GM19025 (cell line): Measurements from ENCODE around the gene CCDC92.

ENCODE experiments used
- ATAC-seq: cut with Tn5 transposase; IDR thresholded peaks from one replicate; pipeline ENCODE4 v1.9.1; 2021; ENCODE audit warnings: mild to moderate bottlenecking, low read depth, moderate library complexity; ENCODE audit not compliant: unreplicated experiment

CCDC92 gene

DNA sequence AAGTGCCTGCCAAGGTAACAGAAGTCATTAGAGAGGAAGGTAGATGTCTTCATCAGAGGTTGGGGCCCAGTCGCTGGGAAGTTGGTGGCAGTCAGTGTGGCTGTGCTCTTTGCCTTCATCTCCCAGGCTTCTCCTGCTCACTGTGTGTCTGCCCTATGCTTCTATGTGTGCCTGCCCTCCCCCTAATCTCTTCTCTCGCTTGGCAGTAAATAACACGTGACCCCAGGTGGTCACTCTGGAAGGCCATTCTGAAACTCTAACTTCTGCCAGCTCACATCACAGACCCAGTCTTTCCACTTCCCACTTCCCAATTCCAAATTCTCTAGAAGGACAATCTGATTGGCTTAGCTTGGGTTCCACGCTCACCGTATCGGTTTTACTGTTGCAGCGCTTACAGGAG, 9.6 kb upstream of the CCDC92 start:
- no peak for ATAC-seq

DNA sequence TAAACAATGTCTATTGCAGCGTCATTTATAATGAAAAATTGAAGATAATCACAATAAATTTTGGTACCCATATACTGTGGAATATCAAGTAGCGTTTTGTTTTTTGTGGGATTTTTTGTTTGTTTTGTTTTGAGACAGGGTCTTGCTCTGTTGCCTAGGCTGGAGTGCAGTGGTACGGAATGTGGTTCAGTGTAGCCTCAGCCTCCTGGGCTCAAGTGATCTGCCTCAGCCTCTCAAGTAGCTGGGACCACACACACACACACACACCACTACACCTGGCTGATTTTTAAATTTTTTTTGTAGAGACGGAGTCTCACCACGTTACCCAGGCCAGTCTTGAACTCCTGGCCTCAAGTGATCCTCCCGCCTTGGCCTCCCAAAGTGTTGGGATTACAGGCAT, 6.9 kb upstream of the CCDC92 start:
- ATAC-seq, result no peak

DNA sequence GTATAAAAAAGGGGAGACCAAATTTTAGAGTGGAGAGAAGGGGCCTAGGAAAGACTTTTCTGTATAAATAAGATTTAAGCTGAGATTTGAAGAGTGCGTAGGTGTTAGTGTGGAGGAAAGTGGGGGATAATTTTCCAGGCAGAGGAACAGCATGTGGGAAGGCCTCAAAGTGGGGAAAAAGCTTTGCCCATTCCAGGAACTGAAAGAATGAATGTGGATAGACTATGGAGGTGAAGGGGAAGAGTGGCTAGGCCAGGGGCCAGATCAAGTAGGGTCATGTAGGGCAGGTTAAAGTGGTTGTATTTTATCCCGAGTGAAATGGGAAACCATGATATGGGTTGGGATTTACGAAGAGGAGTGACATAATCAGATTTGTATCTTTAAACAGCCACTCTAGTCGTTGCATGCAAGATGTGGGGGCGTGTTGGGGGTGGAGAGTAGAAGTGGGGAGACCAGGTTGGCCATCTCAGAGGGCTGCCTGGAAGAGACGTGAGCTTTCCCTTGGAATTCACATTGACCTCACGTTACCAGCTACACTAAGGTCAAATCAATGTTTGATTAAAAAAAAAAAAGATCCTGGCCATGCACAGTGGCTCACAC, 3.7 kb upstream of the CCDC92 start:
- ATAC-seq, result no peak

DNA sequence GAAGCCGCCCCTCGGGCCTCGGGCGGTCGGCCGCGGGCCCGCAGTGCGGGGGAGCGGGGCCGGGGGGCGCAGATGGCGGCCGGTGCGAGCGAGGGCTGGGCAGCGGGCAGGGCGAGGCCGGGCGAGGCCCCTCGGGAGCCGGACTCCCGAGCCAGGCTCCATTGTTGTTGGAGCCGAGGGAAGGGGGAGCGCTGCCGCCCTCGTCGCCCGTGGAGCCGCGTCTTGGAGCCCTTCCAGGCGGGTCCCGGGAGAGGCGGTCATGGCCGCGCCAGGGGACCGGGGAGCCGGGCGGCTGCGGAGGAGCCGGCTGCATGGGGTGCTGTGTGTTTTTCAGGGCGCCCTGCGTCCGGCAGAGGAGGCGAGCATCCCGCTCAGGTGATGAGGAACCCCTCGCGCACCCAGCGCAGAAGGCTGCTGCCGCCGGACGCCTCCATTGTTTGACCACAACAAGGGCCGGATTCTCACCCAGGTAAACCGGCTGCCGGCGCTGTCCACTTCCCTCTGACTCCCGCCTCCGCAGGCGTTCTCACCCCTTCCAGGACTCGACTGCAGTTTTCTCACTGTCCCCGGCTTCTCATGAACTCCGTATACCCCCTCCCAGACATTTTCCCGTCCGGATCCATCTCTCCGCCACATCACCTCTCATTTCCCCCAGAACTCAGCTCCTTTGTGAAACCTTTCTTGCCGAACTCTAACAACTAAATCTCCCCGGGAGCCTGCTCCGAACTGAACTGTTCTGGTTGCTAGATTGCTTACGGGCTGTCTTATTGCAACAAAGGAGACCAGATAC, 1.1 kb upstream of the CCDC92 start:
- peak; percentile 2 for ATAC-seq

DNA sequence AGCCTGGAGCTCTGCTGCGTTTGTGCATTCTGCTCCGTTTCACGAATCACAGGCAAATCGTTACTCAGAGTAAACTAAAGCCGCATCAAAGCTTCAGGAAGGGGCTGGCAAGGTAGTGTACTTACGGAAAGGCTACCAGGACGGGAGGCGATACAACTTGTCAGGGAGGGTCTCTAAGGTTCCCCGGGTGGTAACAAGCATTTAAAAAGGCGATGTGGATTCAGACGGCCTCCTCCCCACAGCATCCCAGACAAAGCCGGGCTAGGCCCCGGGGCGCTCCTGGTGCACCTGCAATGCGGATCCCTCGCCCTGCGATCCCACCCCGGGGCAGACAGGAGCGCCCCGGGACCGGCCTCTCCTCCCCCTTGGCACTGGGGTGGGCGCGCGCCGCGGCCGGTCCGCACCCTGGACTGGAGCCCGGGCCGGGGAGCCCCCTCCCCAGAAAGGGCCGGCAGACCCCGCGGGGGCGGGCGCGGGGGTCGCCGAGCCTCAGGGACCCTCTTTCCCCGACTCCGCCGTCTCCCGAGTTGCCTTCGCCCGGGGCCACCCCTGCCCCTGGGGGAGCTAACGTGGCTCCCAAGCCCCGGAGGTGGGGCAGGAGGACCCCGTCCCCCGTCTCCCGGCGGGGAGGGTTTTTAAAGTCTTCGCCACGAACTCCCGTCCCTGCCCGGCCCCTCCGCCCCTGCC, 718 bp downstream of the CCDC92 start:
- no peak for ATAC-seq

DNA sequence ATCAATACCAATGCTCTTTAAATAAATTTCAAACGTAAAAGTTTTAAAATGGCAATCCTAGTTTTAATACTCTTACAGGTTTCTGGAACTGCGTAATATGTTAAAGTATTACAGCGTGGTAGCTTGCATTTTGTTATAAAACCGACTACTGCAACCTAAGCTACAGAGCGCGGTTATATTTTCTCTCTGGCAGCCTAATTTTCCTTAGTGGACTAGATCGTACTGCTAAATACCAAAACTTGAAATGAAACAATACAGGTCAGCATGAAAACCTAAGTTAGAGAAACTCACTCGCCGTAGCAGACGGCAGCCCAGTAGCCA, 1.2 kb downstream of the CCDC92 start:
- ATAC-seq, result no peak

DNA sequence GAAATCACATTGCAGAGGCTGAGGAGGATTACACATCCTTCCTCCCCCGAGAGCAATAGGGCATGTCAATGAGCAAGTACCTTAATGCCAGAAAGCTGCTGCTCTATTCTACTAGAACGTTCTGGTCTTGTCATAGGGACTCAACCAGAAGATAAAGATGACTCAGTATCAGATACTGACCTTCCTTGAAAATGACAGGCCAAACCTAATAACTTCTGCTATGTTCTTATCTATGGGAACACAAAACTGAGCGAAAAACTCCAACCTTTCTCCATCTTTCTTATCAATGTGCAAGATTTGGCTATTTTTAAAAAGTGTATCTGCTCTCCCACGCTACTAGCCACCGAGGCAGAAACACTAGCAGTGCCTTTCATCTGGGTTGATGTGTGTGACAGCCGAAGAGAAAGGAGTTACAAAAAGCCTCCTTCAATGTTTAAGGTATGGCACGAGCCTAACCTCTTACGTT, 5.5 kb downstream of the CCDC92 start:
- ATAC-seq, result no peak

DNA sequence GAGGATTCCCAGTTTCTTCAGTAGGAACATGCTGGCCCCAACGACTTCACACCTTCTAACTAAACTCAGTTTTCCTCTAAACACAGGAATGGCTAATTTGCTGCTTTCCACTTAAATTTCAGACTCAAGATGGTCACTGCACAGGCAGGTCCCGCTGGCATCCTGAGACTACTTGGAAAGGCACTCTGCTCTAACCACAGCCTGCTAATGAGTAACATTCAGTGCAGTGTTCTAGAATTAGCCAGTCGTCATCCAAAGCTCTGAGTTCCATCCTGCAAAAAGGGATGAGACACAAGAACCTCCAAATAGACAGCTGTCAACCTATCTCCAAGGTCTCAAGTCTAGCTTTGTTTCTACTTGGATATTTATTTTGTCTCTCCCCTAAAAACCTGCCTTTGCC, 6.0 kb downstream of the CCDC92 start:
- ATAC-seq, result no peak

DNA sequence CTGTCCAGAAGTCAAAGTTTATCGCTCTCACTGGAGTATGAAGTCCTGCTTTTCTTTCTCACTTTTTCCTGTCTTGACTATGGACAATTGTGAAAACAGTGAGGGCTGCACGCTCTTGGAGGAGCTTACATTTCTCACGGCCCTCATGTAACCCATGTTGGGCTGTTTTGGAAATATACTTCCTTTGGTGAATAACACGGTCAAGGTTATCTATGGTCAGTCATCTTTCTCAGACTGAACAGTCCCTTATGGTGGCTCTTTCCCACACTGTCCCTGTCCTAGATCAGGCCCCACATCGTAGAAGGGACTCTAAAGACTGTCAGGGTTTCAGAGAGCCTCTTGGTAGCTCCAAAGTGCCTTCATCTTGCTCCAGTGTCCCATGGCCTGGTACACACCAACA, 7.2 kb downstream of the CCDC92 start:
- no peak for ATAC-seq

DNA sequence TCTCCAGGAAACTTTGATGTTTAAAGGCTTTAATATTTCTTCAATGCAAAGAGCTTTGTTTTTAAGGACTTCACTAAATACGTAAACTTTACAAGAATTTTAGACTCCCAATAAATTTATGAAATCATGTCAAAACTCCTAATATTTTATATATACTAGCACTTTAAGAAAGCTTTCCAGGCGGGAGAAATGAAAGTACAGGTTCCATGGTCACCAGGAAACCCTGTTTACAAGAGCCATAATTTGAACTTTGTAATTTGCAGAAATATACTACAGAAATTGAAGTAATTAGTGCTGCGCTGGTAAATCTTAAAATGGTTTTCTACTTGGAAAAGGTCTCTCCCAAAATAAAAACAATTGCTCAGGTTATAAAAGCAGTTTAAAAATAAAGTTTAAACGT, 8.8 kb downstream of the CCDC92 start:
- no peak for ATAC-seq

DNA sequence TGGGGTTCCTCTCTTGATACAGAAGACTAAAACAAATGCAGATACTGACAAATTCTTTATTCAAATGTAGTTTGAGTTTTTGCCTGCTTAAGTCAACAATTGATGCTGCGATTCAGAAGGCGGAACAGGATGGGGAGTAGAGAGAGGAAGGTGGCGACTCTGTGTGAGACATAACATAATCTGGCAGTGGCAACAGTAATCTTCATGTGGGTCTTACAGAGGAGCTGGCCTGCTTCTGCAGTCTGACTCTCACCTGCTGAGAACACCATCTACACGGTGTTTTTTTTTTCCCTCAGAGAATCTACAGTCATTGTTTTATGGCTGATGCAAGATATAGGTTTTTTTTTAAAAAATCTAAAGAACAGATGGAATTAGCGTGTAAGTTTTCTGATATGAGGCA, 10.1 kb downstream of the CCDC92 start:
- no peak for ATAC-seq

DNA sequence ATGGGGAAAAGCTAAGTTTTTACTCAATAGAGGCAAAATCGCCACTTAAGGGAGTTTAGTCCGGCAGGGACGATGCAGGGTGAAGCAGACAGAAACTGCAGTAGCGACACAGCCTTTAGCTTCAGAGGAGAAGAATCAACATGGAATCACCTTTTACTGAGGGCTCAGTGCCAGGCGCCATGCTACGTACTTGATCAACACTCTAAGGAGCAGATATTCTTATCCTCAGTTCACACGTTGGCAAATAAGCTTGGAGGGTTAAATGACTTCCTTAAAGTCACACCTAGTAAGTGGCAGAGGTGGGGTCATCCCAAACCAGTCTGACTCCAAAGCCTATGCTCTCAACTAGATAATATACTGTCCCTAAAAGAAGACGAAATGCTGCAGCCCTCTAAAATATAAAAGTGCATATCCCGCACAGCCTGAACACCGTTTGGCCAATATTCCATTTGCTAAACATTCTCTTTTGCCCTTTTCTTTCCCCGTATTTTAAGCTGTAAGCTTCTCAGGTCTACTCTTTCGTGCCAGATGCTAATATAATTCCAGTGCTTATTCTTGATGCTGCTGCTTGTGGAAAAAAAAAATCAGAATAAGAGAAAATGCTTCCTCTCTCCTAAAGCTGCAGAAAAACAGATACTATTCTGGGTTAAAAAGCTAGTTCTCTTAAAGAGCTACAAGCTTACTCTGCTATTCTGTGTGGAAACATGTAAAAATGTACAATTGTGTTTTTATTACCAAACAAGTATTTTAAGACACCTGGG, 10.9 kb downstream of the CCDC92 start:
- ATAC-seq, result no peak

DNA sequence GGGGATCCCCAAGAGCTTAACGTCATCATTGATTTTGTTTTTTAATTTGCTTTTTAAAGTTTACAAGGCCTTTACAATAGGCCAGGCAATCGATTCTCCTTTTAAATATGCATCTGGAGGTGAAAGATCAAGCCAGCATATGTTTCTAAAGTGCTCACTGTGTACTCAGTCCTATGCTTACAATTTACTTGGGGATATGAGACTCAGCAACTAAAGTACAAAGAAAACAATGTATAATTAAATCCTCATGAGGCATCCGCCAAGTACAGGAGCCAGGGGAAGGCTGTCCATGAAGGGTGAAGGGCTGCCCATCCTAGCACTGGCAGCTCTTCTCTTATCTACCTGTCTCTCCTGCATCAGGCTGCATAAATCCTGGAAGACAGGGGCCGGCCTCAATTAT, 11.8 kb downstream of the CCDC92 start:
- ATAC-seq, result no peak

DNA sequence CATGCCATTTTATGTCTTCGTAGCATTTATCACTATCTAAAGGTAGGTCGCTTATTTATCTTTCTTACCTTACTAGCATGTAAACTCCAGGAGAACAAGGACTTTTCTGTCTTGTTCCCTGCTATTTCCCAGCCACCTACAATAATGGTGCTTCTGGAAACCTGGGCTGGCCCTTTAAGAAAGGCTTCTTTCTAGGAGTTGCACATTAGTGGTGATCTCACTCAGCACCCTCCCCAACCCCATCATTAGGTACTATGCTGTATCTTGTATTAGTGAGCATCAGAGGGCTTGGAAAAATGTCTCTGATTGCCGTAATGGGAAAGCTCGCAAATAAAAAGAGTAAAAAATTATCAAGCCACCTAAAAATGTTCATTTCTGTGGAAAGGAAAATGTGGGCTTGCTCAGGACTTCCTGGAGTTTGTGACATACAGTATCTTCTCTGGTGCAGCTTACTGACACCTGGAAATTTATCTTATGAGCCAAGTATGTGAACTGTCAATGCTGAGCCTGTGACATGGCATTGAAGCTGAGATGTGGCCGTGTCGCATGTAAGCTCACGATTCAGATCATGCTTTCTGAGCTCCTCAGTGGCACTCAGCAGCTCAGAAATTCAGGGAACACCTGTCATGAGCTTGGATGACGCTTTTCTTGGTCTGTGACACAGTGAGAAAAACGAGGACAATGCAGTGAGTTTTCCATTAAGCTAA, 12.4 kb downstream of the CCDC92 start:
- ATAC-seq, result no peak

DNA sequence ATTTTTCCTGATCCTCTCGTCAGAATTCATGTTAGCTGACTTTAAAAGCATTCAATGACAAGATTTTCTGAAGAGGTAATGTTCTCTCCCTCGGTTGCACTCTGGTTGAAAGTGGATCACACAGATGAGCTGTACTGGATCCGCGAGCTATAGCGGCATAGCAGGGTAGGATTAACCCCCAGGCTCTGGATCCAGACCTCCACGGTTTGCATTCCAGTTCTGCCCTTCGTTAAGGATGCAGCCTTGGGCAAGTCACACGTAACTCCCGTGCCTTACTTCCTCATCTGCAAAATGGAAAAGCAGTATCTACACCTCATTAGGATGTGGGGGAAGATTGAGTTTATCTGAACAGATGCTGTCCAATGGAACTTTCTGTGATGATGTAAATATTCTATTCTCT, 13.8 kb downstream of the CCDC92 start:
- no peak for ATAC-seq

DNA sequence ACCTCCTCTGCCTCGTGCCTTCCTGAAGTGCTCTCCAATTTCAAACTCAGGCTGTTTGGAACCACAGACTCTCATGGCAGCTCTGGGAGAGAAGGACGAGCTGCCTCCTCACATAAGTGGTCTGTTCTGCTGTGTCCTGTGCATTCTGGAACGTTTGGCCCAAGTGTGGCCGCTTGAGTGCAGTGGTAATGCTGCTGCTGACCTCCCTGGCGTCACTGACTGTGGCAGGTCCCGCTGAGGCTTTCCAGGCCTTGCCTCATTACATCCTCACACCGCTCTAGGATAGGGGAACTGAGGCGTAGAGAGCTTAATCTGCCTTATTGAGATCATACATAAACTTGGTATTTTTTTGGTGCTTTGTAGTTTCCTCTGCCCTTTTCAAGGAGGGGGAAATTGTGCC, 14.2 kb downstream of the CCDC92 start:
- ATAC-seq, result no peak

DNA sequence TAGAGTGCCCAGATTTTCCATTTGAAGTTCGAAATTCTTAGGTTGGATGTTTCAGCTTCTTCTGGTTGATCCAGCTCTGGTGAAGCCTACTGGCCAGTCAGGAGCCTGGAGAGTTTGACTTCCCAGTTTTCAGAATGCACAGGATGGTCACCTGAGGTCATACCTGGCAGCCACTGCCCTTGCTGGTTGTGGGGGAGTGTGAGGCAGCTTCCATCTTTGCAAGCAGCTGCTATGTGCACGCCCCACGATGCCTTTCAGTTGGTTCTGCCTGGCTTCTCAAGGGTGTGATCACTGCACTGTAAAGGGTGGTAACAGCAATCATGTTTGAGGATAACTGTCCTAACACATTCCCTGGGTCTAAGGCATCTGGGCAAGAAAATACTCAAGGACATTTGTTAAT, 15.4 kb downstream of the CCDC92 start:
- ATAC-seq, result no peak

DNA sequence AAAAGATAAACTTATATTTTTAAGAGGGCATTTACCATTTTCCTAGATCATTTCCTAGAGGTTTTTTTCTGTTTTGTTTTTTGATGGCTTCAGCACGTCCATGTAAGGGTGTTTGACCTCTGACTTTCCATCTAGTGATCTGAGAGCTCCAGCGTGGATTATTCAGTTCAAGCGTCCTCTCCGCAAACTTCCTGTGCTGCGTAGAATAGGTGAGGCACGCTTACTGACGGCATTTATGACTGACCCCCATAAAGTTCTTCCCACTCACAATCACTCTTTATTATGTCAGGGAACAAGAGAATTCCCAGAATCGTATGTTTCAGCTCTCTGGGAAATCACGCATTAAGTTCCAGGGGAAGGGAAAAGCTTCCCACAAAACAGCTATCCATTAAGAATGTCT, 16.4 kb downstream of the CCDC92 start:
- no peak for ATAC-seq

DNA sequence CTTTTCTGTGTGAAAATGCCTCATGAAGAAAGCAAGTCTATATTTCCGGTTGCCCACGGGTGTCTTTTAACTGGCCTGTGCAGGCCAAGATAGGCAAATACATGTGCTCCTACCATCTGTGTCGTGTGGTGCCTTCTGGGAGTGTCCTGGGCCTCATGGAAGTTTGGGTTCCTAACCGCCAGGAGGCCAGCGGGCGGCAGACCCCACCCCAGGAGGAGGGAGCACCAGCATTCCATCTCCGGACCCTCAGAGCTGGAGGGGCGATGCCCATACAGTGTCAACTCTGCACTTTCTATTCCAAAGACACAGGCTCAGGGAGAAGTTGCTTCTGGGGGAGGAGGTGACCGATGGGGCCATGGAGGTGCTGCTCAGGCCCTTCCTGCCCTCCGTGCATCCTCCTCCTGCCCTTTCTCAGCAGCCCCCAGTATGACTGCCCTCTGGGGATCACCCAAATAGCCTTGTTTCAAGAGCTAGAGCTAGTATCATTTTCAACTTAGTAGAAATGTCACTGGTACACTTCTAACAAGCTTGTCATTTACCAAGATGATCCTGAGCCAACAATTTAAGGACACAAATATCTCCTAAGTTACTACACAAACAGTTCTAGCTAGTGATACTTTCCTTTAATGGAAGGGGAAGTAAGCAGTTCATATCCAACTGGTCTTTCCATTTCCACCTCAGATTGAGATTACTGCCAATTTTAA, 17.8 kb downstream of the CCDC92 start:
- no peak for ATAC-seq

DNA sequence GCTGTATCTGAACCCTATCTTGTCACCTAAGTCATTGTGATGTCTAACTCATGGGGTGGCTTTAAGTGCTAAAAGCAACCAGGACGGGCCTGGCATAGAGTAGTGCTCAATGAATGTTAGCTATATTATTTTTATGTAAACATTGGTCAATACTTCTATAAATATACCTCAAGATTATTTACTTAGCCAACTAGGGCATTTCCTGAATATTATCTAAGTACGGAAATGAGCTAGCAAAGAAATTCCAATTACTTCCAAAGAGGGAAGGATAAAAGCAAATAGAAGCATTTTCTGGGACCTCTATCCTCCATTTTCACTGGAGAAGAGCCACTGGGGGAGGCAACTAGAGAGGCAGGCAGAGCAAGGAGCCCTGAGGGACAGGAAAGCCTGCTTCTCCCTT, 20.6 kb downstream of the CCDC92 start:
- no peak for ATAC-seq
